Keratinocyte (primary cell): ENCODE results near the gene NLGN1. TPM values are rescaled to one million over a fixed set of nuclear protein-coding genes. Genes with fewer than 3 reads are reported as not detected.
A peak's percentile ranks its signal among the peaks of the same experiment; 100 is the strongest.

Experiments
- DNase-seq: peaks from one replicate; pipeline ENCODE4 v3.0.0-alpha.2; 2011; ENCODE audit warnings: low read depth, missing footprints, low spot score
- FAIRE-seq: peaks from 2 replicates; lab custom pipeline; 2011; peaks lifted over from hg19 to GRCh38; lab: Jason Lieb, UNC
- H2AFZ ChIP-seq: 2 replicates; pipeline ENCODE4 v1.6.0; 2012; ENCODE audit warnings: low read length, control low read depth, inconsistent platforms; ENCODE audit not compliant: control insufficient read depth
- H3K27ac ChIP-seq: 2 replicates; pipeline ENCODE4 v1.5.1; 2011; ENCODE audit warnings: low read length; ENCODE audit not compliant: control insufficient read depth, insufficient read depth
- H3K27me3 ChIP-seq: 3 replicates; pipeline ENCODE4 v1.6.0; 2011; ENCODE audit warnings: low read length; ENCODE audit not compliant: control insufficient read depth, insufficient read depth; ENCODE audit errors: extremely low read depth
- H3K36me3 ChIP-seq, 2 experiments: 2 replicates in 1 of 2; 3 replicates in 1 of 2; pipeline ENCODE4 v1.5.1; 2011; ENCODE audit warnings: low read length in 2 of 2, mild to moderate bottlenecking in 1 of 2; ENCODE audit not compliant: control insufficient read depth in 2 of 2, insufficient read depth in 2 of 2; ENCODE audit errors: extremely low read depth in 1 of 2
- H3K4me1 ChIP-seq: 3 replicates; pipeline ENCODE4 v1.5.1; 2011; ENCODE audit warnings: low read length; ENCODE audit not compliant: control insufficient read depth, insufficient read depth; ENCODE audit errors: extremely low read depth
- H3K4me2 ChIP-seq: 3 replicates; pipeline ENCODE4 v1.6.0; 2011; ENCODE audit warnings: low read depth, low read length; ENCODE audit not compliant: control insufficient read depth, insufficient read depth; ENCODE audit errors: extremely low read depth
- H3K4me3 ChIP-seq, 3 experiments: fragments of 200-600 bp in 1 of 3; sonication (generic) in 1 of 3; 2 replicates in 2 of 3; 3 replicates in 1 of 3; pipeline ENCODE4 v1.5.1; 2011 to 2016; ENCODE audit warnings: low read length in 3 of 3, mild to moderate bottlenecking in 3 of 3, control low read depth in 2 of 3, inconsistent platforms in 1 of 3, low read depth in 1 of 3, mixed read lengths in 1 of 3, mixed run types in 1 of 3, moderate library complexity in 1 of 3; ENCODE audit not compliant: control insufficient read depth in 2 of 3, insufficient read depth in 2 of 3; ENCODE audit errors: extremely low read depth in 1 of 3
- H3K79me2 ChIP-seq: 2 replicates; pipeline ENCODE4 v1.6.0; 2012; ENCODE audit warnings: low read length; ENCODE audit not compliant: control insufficient read depth, insufficient read depth
- H3K9ac ChIP-seq: 3 replicates; pipeline ENCODE4 v1.6.0; 2011; ENCODE audit warnings: low read length; ENCODE audit not compliant: control insufficient read depth, insufficient read depth; ENCODE audit errors: extremely low read depth
- H3K9me1 ChIP-seq: 3 replicates; pipeline ENCODE4 v1.6.0; 2011; ENCODE audit warnings: low read length; ENCODE audit not compliant: control insufficient read depth, insufficient read depth; ENCODE audit errors: extremely low read depth
- H3K9me3 ChIP-seq: 2 replicates; pipeline ENCODE4 v1.5.1; 2012; ENCODE audit warnings: low read depth, low read length; ENCODE audit not compliant: control insufficient read depth
- H4K20me1 ChIP-seq: 3 replicates; pipeline ENCODE4 v1.6.0; 2011; ENCODE audit warnings: low read length; ENCODE audit not compliant: control insufficient read depth, insufficient read depth; ENCODE audit errors: extremely low read depth
- CTCF ChIP-seq, 3 experiments: IDR thresholded peaks in 1 of 3; conservative IDR thresholded peaks in 1 of 3; optimal IDR thresholded peaks in 1 of 3; 2 replicates in 2 of 3; 3 replicates in 1 of 3; pipeline versions ENCODE3 to v1.5.1; 2011; ENCODE audit warnings: low read length in 3 of 3, mild to moderate bottlenecking in 3 of 3, moderate library complexity in 2 of 3, control low read depth in 1 of 3, inconsistent platforms in 1 of 3; ENCODE audit not compliant: insufficient read depth in 2 of 3; ENCODE audit errors: extremely low read depth in 1 of 3
- EZH2 ChIP-seq: IDR thresholded peaks from one replicate; pipeline ENCODE4 v1.6.1; 2012; ENCODE audit warnings: inconsistent platforms, mild to moderate bottlenecking, low read length, moderate library complexity
- dilution Hi-C: fragments of 300-500 bp; cut with MboI; formaldehyde crosslinking; loops from one replicate; pipeline ENCODE4 v1.7.0; 2020; ENCODE audit warnings: low sequenced_read_pairs; ENCODE audit not compliant: extremely low pct_ligation_motif_present
- polyA plus RNA-seq, 5 experiments: library from polyadenylated mRNA; depleted of rRNA in 3 of 5; stranded (reverse) in 3 of 5; stranded (forward) in 1 of 5; unstranded in 1 of 5; fragments of >200 nt; gene quantifications; 1 replicate in 1 of 5; 2 replicates in 3 of 5; 3 replicates in 1 of 5; pipeline versions ENCODE4 v1.2.1 to v1.2.3, GENCODE V29; 2011 to 2012; ENCODE audit warnings: missing spikeins in 2 of 5, low read depth in 1 of 5, low replicate concordance in 1 of 5

Gene NLGN1
- polyA plus RNA-seq, 1 donor (not counting 4 experiments of a cell fraction or from before 2014, with no cell fraction given), result not detected

GRCh38 chr3:174010907-174011306, 613.4 kb downstream of the NLGN1 start:
- FAIRE-seq, result no peak
- Histone ChIP-seq H3K36me3 (no peaks in the 10 kb centered on the region), H3K9me3 (no peaks in the 10 kb centered on the region), H3K27ac (no peak overlapping the region), H3K9ac (no peak overlapping the region), H3K4me3 (no peak overlapping the region), H3K27me3 (no peaks in the 10 kb centered on the region), H3K9me1 (no peaks in the 10 kb centered on the region), H3K4me1 (no peaks in the 10 kb centered on the region), H3K4me2 (no peak overlapping the region), H4K20me1 (no peaks in the 10 kb centered on the region), H3K79me2 (no peaks in the 10 kb centered on the region), H2AFZ (no peak overlapping the region)
- no peak for TF ChIP-seq EZH2
- no peak for TF ChIP-seq CTCF (optimal IDR thresholded peaks at IDR 0.05 in 1 of 3, IDR thresholded peaks at IDR 0.05 in 1 of 3, conservative IDR thresholded peaks at IDR 0.05 in 1 of 3; ENCODE audit: extremely low read depth in 1 of 3, insufficient read depth in 2 of 3, low read length in 3 of 3)
- dilution Hi-C loops, result no loop called here
- DNase-seq, result no peak

- Histone ChIP-seq H3K9ac (no peak overlapping the region), H3K27me3 (no peaks in the 10 kb centered on the region), H3K9me3 (no peaks in the 10 kb centered on the region), H3K36me3 (no peaks in the 10 kb centered on the region), H4K20me1 (no peaks in the 10 kb centered on the region), H3K9me1 (no peaks in the 10 kb centered on the region), H3K79me2 (no peaks in the 10 kb centered on the region), H3K4me1 (no peaks in the 10 kb centered on the region), H2AFZ (peak overlapping the region; percentile 45), H3K4me3 (no peak overlapping the region), H3K4me2 (no peak overlapping the region), H3K27ac (peak overlapping the region; percentile 13)
- DNase-seq (peak; percentile 4), FAIRE-seq (no peak)
- dilution Hi-C loops, result no loop called here
- TF ChIP-seq EZH2, result no peak
- no peak for TF ChIP-seq CTCF (optimal IDR thresholded peaks at IDR 0.05 in 1 of 3, IDR thresholded peaks at IDR 0.05 in 1 of 3, conservative IDR thresholded peaks at IDR 0.05 in 1 of 3; ENCODE audit: extremely low read depth in 1 of 3, insufficient read depth in 2 of 3, low read length in 3 of 3)
These were observed 618.6 kb downstream of the NLGN1 start for GRCh38 chr3:174016186-174016585.
